COLO668 (cell line): ENCODE results near the gene OMP.
A peak's percentile ranks its signal among the peaks of the same experiment; 100 is the strongest.

Experiments used
- DNase-seq: peaks from one replicate; lab custom pipeline; 2025; ENCODE audit not compliant: unreplicated experiment; lab: John Stamatoyannopoulos, UW

OMP gene

DNA sequence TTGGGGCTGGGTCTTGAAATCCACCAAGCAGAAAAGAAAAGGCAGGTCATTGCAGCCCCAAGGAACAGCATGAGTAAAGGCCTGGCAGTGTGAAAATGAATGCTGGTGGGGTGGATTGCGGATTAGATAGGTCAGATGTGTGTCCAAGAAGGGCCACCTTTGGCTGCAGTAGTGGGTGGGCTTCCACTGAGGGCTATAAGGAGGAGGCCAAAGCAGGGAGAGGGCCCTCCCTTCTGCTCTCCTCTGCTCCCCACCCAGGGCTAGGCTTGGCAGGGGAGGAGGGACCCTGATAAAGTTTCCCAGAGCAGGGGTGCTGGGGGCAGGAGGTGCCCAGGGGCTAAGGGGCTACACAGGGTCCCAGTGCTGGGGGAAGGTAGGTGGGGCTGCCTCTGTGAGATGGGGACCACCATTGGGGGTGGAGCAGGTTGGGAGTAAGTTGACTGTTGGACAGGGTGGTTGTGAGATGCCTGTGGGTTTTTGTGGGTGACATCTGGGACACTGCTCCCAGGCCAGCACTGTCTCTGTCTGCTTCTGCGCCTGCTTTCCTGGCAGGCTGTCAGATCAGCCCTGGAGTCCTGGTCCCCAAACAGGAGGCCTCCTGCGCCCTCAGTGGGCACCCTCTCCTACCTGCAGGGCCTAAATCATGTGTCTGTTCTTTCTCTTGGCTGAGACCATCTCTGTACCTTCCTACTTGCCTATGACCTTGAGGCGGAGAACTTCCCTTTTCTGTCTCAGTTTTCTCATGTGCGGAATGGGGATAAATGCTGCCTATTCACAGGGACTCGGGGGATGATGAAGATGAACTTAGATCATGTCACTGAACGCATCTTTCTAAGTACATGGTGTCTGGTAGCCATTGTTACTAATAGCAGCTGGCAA, 33.9 kb upstream of the OMP start:
- no peak for DNase-seq

DNA sequence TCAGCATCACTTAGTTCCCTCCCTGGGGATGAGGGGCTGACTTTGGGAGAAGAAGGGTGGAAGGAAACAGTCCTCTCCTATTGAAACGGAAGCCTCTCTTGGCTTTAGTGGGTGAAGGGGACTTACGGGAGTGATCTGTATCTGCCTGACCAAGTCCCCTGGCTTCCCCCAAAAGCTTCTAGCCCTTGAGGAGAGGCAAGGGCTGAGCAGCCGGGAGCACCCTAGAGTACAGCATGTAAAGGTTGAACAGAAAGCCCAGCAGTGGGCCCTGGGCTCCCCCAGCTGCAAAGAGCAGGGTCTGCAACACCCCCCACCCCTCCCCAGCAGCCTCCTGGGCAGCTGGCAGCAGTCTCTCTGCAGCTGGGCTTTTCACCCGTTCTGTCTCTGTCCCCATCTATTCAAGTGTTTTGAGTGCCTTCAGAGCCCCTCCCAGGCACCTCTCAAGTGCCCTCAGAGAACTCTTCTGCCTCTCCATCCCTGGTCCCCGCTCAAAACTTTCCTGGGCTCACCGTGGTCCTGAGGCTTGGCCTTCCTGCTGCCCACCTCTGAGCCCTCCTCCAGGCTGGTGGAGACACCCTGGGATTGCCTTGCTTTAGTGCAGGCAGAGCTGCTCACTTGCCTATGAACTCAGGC, 33.2 kb upstream of the OMP start:
- no peak for DNase-seq

DNA sequence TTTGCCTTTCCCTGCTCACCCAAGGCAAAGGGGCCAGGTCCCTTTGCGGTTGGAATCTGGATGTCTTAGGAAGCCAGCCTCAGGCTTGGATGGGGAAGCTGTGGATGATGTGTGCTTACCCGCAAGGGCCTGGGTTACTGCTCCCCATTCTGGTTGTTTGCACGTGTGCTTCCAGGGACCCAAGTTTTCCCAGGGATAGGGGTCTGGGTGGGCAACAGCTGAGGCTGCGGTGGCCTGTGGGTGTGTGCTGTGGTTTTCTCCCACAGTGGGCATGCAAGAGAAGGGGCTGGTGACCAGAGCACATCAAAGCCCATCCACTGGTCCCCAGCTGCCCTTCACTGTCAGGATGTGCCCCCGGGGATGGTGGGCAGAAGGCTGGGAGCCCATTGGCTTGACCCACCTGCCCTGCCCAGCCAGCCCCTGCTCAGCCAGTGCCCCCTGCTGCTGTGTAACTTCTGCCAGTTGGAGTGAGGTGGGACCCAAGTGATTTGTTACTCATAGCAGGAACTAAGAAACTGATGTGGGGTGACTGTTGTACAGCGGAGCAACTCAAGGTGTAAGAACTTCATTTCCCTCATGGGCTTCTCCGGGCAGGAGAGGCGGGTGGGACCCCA, 32.6 kb upstream of the OMP start:
- no peak for DNase-seq

DNA sequence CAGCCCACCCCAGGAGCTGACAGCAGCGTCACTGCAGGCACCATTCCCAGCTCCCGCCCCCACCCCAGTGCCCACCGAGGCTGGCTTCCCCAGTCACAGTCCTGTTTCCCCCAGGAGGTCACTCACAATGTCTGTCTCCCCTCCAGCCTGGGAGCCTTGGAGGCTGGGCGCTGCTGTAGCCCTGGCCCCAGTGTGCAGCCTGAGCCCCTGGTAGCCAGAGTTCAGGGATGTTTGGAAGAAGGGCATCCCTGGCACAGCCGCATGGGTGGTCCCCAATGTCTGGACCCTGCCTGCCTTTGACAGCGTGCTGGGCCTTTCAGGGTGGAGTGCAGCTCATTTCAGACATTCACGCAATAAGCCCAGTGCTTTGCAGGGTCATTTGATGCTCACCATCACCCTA, 31.6 kb upstream of the OMP start:
- no peak for DNase-seq

DNA sequence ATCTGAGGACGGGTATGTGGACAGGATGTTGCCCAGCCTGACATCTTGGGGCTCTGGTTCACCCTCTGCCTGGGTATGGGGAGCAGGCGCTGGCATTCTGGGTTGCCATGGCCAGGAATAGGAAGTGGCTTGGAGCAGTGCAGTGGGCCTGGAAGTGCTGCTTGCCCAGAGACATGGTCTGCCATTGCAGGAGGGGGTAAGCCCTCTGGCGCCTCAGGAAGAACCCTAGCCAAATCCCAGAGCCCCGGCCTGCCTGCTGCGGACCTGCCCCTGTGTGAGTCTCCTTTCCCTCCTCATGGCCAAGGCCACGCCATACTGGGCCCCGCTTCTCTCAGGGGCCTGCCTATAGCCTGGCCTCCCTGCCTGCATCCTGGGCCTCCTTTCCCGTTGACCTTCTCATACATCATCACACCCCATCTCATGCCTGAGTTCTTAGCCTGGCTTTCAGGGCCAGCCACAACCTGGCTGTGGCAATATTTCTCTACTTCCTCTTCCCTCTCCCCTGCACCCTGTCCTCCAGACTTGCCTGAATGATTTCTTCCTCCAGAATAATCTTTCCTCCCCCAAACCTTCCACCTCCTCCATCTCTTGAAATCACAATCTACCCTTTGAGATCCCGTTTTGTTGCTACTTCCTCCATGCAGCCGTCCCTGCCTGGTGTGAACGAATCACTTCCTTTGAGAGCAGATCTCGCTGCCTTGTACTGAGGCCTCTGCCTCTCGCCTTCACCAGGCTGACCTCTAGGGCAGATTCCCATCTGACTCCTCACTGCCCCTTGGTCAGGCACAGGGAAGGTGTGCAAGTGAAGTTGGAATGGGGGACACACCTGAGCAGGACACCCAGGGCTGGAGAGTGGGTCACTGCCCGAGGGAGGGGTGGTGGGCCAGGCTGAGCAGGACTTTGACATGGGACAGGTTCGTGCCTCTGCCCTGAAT, 30.7 kb upstream of the OMP start:
- no peak for DNase-seq

DNA sequence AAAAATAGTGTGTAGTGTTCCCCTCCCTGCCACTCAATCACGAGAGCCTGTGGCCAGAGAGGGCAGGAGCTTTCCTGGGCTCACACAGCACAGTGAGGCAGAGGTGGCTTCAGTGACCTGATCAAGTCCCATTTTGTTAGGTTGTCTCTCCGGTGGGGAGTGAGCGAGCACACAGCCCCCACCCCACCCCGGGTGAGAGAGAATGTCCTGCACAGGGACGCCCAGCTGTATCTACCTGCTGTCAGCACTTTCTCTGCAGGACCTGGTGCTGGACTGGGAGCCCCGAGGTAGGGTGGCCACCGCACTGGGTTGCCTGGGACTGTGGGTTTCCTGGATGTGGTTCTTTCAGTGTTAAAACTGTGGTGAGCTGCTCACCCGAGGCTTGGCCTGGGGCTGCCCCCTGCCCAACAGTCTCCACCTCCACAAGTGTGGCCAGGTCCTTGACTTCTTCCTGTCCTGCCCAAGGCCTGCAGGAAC, 29.8 kb upstream of the OMP start:
- no peak for DNase-seq

DNA sequence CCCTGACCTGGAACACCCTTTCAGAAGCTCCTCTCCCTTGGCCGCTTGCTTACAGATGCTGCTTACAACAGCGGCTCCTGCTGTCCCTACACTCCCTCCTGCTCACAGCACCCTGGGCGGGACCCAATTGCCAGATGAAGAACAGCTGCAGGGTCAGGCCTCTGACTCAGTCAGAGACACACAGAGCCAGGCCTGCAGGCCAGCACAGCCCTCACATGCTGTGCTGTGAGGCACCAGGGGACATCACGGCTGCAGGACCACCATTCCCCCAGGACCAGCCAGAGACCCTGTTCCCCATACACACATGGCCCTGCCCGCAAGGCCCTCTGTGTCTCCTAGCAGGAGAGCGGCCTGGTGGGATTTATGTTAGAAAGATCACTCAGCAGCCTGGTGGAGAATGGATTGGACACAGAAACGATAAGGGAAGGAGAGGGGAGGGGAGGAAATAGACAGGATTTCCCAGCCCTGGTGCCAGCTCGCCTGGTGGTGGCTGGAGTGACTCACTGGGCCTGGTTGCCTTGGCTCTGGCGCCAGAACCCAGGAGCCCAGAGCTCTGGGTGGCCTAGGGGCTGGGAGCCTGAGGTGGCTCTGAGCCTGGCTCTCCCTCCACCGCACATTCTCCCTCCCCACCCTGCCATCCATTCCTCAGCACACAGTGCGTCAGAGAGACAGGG, 29.2 kb upstream of the OMP start:
- peak; percentile 71 for DNase-seq

DNA sequence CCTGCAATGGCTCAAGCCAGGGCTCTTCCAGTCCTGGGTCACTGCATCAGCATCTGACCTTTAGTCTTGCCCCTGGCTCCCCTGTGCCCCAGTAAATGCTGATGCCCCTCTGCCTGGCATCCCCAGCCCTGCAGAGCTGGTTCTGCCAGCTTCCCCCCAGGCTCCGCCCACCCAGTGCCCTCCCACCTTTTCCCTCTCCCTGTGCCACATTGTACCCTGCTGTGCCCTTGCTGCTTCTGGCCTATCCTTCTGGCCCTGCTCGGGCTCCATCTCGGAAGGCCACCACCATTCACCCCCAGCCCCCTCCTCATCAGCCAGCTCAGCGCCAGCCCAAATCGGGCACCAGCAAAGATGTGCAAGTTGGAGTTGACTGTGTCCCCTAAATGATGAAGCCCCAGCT, 28.4 kb upstream of the OMP start:
- peak; percentile 25 for DNase-seq

DNA sequence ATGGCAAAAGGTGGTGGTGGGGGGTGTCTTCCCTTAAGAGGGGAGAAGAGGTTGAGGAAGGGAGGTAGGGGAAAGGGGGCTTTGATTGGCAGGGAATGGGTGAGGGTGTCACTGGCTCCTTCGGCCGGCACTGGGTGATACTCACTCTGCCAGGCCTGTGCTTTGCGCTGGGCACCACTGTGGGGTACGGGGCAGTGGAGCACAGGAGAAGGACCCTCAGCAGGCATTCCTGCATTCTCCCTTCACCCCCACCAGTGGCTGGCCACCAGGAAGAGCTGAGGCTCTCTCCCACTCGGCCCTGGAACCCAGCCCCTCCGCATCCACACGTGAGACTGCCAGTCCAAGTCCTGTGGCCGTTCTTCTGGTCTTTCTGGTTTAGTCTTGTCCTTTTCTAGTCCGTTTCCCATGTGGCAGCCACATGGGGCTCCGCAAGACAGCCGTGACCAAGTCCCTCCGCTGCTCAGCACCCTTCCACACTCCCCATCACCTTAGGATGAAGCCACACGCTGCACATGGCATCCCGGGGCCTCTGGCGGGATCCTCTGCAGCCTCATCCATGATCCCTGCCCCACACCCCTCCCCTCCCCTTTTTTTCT, 27.9 kb upstream of the OMP start:
- DNase-seq, result no peak

DNA sequence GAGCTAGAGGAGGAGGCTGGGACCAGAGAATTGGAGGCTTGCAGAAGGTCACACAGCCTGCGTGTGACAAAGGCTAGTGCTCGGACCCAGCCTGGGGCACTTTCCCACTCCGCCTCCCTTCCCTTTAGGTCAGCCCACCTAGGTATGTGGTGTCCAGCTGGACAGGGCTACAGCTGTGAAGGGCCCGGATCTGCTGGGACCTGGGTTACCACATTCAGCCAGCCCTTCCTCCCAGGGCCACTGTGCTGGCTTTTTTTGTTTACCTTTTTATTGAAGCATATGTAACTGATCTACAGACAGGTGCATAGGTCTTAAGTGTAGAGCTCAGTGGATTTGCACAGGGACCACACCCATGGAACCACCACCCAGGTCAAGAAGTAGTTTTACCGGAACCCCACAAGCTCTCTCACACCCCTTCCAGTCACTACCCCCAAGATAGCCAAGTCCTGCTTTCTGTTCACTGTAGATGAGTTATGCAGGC, 27.2 kb upstream of the OMP start:
- peak; percentile 61 for DNase-seq

DNA sequence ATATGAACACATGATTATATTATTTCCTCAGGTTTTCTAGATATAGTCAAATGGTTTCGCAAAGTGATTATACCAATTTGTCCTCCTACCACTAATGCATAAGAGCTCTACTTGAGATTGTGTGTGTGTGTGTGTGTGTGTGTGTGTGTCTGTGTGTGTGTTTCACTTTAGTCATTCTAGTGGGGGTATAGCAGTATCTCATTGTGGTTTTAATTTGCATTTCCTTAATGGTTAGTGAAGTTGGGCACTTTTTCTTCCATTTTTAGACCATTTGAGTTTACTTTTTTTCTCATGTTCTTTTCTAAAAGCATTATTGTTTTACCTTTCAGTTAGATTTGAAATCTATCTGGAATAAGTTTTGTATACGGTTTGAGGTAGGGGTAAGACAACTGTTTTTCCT, 23.0 kb upstream of the OMP start:
- no peak for DNase-seq

DNA sequence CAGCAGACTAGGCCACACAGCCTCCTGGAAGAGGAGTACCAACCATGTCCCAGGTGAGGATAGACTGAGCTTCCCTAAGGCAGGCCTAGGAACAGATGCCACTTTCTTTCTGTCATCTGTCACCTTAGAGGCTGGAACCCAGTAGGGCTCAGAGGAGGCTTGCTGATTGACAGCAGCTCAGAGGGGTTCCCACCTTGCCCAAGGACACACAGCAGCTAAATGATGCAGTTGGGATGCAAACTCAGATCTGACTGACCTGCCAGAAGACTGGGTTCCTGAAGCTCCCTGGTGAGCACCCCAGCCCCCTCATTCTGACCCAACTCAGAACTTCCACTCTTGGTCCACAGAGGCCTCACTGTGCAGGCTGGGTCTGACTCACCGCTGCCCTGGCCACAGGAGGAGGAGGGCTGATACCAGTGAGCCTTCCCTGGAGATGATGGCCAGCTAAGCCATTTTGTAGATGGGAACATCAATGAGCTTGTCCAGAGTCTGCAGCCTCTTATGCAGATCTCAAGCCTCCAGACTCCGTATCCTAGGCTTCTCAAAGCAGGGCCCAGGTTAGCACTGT, 21.9 kb upstream of the OMP start:
- no peak for DNase-seq

DNA sequence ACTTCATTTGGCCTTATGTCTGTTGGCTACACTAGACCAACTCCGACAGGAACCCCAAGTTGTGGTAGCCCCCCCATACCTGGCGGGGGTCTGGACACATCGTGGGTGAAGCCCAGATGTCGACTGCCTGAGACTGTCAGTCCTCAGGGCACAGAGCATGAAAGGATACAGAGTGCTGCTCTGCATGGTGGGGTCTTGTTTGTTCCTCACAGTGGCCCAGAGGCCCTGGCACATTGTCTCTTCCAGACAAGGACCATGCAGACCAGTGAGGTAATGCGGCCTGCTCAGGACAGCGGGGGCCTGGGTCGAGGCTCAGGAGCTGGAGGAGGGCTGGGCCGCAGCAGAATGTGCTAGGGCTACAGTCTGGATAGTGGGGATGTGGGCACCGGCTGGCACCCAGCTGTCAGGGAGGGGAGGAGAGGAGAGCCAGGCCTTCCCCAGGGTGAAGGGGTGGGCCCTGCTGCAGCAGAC, 21.2 kb upstream of the OMP start:
- no peak for DNase-seq

DNA sequence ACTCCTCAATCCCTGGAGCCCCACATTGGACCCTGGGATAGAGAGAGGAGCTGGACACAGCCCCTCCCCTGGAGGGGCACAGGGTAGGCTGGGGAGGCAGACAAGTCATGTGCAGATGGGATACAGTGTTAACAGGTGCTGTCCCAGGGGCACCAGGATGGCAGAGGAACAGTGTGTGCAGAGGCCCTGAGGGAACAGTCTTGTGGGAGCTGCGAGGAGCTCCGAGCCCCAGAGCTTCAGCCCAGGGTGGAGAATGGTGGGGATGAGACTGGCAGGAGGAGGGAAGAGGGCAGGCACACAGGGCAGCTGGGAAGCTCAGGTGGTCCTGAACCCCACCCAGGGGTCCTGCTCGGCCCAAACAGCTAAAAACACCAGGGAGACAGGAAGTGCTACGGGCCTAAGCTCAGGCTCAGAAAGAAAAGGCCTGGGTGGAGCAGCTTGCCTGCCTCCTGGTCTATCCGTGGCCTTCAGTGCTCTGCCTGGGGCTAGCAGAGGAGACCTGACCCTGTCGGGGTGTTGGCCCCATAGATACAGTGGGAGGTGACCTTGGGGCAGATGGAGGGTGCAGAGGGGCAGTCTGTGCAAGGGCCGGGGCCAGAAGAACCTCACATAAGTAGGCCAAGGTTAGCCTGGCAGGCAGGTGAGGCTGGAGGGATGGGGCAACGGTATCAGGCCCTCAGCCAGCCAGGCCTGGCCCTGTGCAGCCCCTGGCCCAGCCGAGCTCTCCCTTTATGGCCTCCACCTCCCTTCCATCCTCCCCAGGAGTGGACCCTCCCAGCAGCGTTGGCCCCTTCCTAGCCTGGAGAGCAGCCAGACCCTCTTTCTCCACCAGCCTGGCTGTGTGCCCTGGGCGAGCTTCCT, 20.4 kb upstream of the OMP start:
- DNase-seq, result no peak

DNA sequence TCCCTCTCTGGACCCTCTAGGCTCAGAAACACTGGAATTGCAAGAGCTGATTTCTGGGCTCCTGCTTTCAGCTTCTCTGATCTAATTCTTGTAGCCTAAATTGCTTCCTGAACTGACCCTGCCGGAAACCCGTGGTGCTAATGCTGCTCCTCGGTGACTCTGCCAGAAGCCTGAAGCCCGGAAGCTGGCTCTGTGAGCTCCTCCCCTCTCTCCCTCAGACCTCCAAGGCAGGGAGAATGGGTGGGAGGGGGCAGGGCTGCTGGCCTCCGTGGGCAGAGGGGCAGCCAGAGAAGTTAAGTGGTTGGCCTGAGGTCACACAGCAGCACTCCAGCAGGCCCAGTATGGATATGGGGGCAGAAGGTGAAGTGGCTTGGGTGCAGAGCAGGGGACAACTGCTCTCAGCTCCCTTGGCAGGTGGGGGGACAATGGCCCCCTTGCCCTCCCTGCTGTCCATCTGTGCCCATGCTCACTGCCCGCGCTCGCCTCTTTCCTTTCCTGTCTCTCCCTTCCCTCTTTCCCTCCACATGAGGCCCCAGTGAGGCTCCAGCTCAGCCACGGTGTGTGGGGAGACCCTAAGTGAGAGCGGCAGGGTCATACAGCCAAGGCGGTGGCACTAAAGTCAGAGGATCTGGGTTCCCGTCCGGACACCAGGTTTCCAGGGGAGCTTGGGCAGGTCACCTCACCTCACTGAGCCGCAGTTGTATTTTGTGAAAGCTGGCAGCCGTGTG, 19.6 kb upstream of the OMP start:
- no peak for DNase-seq

DNA sequence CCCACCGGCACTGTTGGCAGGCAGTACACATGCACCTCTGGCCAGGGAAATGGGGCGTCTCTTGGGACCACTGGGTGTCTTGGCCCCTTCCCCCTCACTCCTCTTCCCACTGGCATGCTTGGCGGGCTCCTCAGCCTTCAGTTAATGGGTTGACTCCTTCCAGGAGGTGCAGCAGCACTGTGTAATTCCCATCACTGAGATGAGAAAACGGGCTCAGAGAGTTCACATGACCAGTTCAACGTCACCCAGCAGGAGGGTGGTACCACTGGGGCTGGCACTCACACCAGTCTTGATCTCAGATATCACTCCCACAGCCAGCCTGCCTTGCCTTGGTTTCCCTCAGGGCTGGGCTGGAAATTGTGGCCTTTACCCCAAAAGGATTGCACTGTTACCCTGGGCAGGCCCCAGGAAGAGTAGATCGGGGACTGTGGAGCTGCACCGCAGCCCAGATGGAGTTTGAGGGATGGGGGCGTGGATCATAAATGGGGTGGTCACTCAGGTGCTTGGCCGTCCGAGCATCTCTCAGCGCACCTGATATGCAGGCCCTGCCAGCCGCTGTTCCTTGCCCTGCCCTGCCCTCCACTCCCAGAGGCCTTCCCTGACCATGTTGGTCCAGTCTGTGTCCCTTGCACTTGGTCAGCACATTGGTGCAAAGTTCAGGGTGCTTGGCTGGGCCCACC, 18.9 kb upstream of the OMP start:
- no peak for DNase-seq

DNA sequence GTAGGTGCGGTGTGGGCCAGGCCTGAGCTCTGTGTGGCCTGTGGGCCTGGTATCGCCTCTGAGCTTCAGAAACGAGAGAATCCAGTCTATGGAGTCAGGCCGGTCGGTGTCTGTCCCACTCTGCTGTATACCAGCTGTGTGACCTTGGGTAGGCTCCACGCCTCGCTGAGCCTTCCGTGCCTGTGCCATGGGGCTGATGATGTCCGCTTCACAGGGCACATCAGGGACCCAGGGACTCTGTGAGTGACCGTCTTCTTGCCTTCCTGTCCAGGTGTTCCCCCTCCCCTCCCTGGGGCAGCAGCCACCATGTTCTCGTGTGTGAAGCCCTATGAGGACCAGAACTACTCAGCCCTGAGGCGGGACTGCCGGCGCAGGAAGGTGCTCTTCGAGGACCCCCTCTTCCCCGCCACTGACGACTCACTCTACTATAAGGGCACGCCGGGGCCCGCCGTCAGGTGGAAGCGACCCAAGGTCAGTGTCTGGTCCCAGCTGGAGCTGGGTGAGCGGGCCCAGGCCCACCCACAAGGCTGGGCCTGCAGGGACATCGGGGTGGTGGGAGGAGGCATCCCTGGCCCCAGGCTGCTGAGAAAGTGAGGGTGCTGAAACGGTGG, 18.0 kb upstream of the OMP start:
- no peak for DNase-seq
